ENCODE data around the gene PITPNC1.
"Not testable (repeated sequence)": the region's sequence is repeated elsewhere in the genome, so short reads cannot be mapped to it uniquely, and the experiment has no call there.

PITPNC1 gene

DNA sequence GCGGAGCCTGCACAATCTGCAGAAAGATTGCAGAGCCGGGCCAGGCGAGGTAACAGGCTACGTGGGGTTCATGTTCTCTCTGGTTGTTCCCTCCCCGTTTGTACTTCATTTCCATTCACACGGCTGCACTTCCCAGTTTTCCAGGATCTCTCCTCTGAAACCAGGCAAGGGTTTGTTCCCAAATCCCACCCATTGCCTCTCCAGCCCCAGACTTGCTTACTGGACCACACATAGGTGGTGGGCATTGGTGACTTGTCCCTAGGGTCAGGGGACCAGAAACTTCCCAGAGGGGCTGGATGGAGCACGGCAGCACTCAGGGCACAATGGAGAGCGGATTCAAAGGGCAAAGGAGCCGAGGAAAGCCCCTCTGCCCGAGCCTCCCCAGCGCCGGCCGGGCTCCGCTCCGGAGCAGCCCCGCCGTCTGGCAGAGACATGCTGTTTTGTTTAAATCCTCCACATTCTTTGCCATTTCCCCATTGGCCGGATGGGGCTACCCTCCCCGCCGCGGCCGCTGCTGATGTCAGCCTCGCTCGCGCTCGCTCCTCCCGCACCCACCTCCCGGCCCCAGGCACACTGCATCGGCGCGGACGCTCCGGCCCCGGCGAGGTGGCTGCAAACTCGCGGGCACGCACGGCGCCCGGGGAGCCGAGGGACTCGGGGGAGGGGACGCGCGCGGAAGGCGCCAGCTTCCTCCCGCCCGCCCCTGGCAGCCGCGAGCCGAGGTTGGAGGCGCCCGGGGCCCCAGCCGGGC is at the start of gene PITPNC1:
Gene PITPNC1 (plus strand): TSS at position 545 of the 751 bp plus-strand sequence.
- Histone ChIP-seq H3K36me3 (ENCODE audit: control insufficient read depth, insufficient read depth, low read length) (no peaks in the 10 kb centered on the region), H3K27me3 (replicated peaks; ENCODE audit: control insufficient read depth, insufficient read depth, low read length) (no peaks in the 10 kb centered on the region), H3K4me3 (replicated peaks; ENCODE audit: low read depth, low read length) (peak within 1 kb of the TSS; percentile 83)
- TF ChIP-seq, protein P1, sequence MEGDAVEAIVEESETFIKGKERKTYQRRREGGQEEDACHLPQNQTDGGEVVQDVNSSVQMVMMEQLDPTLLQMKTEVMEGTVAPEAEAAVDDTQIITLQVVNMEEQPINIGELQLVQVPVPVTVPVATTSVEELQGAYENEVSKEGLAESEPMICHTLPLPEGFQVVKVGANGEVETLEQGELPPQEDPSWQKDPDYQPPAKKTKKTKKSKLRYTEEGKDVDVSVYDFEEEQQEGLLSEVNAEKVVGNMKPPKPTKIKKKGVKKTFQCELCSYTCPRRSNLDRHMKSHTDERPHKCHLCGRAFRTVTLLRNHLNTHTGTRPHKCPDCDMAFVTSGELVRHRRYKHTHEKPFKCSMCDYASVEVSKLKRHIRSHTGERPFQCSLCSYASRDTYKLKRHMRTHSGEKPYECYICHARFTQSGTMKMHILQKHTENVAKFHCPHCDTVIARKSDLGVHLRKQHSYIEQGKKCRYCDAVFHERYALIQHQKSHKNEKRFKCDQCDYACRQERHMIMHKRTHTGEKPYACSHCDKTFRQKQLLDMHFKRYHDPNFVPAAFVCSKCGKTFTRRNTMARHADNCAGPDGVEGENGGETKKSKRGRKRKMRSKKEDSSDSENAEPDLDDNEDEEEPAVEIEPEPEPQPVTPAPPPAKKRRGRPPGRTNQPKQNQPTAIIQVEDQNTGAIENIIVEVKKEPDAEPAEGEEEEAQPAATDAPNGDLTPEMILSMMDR (IDR thresholded peaks at IDR 0.05; ENCODE audit: insufficient read depth, low read length, poor library complexity, severe bottlenecking), result peak; percentile 7
- peak; percentile 91 for DNase-seq (ENCODE audit: extremely low read depth, insufficient read length)

DNA sequence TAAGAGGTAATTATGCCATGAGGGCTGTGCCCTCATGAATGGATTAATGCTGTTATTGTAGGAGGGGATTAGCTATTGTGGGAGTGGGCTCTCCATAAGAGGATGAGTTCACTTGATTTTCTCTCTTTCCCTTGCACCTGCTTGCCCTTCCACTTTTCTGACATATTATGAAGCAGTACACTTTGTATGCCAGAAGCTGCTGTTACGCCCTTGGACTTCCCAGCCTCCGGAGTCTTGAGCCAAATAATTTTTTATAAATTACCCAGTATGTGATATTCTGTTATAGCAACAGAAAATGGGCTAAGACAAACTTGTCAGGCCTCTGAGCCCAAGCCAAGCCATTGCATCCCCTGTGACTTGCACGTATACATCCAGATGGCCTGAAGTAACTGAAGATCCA is 49.1 kb upstream of the PITPNC1 start:
- no peak overlapping the region for H3K4me3 ChIP-seq (replicated peaks; ENCODE audit: low read depth, low read length)
- TF ChIP-seq, protein P1 (IDR thresholded peaks at IDR 0.05; ENCODE audit: insufficient read depth, low read length, poor library complexity, severe bottlenecking), result no peak
- no peaks in the 10 kb centered on the region for H3K27me3 ChIP-seq (replicated peaks; ENCODE audit: control insufficient read depth, insufficient read depth, low read length)

DNA sequence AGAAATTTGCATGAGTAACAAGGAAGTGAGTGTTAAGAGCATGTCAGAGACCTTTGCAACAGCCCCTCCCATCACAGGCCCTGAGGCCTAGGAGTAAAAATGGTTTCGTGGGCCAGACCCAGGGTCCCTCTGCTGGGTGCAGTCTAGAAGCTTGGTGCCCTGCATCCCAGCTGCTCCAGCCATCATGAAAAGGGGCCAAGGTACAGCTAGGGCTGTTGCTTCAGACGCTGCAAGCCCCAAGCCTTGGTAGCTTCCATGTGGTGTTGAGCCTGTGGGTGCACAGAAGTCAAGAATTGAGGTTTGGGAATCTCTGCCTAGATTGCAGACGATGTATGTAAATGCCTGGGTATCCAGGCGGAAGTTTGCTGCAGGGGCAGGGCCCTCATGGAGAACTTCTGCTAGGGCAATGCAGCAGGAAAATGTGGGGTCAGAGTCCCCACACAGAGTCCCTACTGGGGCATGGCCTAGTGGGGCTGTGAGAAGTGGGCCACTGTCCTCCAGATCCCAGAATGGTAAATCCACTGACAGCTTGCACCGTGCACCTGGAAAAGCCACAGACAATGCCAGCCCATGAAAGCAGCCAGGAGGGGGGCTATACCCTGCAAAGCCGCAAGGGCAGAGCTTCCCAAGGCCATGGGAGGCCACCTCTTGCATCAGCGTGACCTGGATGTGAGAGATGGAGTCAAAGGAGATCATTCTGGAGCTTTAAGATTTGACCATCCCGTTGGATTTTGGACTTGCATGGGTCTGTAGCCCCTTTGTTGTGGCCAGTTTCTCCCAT is 45.5 kb upstream of the PITPNC1 start:
- H3K27me3 ChIP-seq (replicated peaks; ENCODE audit: control insufficient read depth, insufficient read depth, low read length); DNase-seq (ENCODE audit: extremely low read depth, insufficient read length); H3K36me3 ChIP-seq (ENCODE audit: control insufficient read depth, insufficient read depth, low read length); H3K4me3 ChIP-seq (replicated peaks; ENCODE audit: low read depth, low read length): not testable (repeated sequence)

More for the DNA sequence above, 49.1 kb upstream of the PITPNC1 start:
- no peaks in the 10 kb centered on the region for H3K36me3 ChIP-seq (ENCODE audit: control insufficient read depth, insufficient read depth, low read length)
- DNase-seq (ENCODE audit: extremely low read depth, insufficient read length), result no peak

DNA sequence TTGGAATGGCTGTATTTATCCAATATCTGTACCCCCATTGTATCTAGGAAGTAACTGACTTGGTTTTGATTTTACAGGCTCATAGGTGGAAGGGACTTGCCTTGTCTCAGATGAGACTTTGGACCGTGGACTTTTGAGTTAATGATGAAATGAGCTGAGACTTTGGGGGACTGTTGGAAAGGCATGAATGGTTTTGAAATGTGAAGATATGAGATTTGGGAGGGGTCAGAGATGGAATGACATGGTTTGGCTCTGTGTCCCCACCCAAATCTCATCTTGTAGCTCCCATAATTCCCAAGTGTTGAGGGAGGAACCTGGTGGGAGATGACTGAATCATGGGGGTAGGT is 44.9 kb upstream of the PITPNC1 start:
- H3K4me3 ChIP-seq (replicated peaks; ENCODE audit: low read depth, low read length); H3K27me3 ChIP-seq (replicated peaks; ENCODE audit: control insufficient read depth, insufficient read depth, low read length); H3K36me3 ChIP-seq (ENCODE audit: control insufficient read depth, insufficient read depth, low read length); DNase-seq (ENCODE audit: extremely low read depth, insufficient read length): not testable (repeated sequence)

DNA sequence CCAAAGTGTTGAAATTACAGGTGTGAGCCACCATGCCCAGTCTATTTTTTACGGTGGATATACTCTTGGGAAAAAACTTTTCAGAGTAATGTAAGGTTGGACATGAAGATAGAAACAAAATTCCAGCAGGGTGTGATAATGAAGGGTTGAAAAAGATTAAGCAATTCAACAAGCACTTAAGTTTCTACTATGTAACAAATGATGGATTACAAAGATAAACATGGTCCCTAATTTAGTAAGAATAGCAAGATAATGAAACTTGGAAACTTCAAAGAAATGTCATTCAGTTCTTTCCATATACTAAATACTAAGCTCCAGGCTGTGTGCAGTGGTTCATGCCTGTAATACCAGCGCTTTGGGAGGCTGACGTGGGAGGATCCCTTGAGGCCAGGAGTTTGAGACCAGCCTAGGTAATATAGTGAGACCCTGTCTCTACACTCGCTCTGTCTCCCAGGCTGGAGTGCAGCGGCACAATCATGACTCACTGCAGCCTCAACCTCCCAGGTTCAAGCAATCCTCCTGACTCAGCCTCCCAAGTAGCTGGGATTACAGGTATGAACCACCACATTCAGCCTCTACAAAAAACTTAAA is 41.7 kb upstream of the PITPNC1 start:
- TF ChIP-seq, protein P1 (IDR thresholded peaks at IDR 0.05; ENCODE audit: insufficient read depth, low read length, poor library complexity, severe bottlenecking), result no peak
- H3K36me3 ChIP-seq (ENCODE audit: control insufficient read depth, insufficient read depth, low read length), result peaks cover 2% of the 10 kb centered on the region; the same call in 1 of the 2 replicates
- H3K27me3 ChIP-seq (replicated peaks; ENCODE audit: control insufficient read depth, insufficient read depth, low read length), result no peaks in the 10 kb centered on the region
- no peak overlapping the region for H3K4me3 ChIP-seq (replicated peaks; ENCODE audit: low read depth, low read length)
- DNase-seq (ENCODE audit: extremely low read depth, insufficient read length), result no peak

DNA sequence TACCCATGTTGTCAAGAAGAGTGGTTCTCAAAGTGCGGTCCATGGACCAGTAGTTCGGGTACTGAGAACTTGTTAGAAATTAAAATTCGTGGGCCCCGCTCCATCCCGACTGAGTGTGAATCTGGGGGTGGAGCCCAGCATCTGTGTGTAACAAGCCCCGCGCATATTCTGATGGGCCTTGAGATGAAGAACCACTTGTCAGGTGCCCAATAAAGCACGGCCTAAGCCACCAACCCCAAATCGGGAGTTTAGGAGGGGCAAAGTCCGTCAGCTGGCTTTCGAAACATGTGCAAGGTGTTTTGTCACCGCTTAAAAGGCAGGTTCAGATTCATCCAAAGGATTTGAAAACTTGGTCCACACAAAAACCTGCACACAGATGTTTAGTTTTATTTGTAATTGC is 40.2 kb upstream of the PITPNC1 start:
- TF ChIP-seq, protein P1 (IDR thresholded peaks at IDR 0.05; ENCODE audit: insufficient read depth, low read length, poor library complexity, severe bottlenecking), result no peak
- no peak overlapping the region for H3K4me3 ChIP-seq (replicated peaks; ENCODE audit: low read depth, low read length)
- no peaks in the 10 kb centered on the region for H3K27me3 ChIP-seq (replicated peaks; ENCODE audit: control insufficient read depth, insufficient read depth, low read length)

DNA sequence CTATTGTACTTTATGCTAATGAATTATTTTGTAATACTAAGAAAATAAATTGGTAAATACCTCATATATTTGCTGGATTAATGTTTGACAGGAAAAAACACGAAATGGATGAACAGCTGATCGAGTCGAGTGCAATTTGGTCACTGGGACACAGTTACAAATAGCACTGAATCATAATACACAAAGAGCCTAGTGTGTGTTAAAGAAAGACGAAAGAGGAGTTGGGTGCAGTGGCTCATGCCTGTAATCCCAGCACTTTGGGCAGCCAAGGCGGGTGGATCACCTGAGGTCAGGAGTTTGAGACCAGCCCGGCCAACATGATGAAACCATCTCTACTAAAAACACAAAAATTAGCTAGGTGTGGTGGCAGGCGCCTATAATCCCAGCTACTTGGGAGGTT is 38.7 kb upstream of the PITPNC1 start:
- H3K36me3 ChIP-seq (ENCODE audit: control insufficient read depth, insufficient read depth, low read length), result peaks cover 12% of the 10 kb centered on the region
- not testable (repeated sequence) for H3K4me3 ChIP-seq (replicated peaks; ENCODE audit: low read depth, low read length); DNase-seq (ENCODE audit: extremely low read depth, insufficient read length); H3K27me3 ChIP-seq (replicated peaks; ENCODE audit: control insufficient read depth, insufficient read depth, low read length)

More for the DNA sequence above, 40.2 kb upstream of the PITPNC1 start:
- H3K36me3 ChIP-seq (ENCODE audit: control insufficient read depth, insufficient read depth, low read length), result peaks cover 7% of the 10 kb centered on the region
- DNase-seq (ENCODE audit: extremely low read depth, insufficient read length), result no peak
